ENCODE measurements around the gene LRRC8B.
"Not testable (repeated sequence)": the region's sequence is repeated elsewhere in the genome, so short reads cannot be mapped to it uniquely, and the experiment has no call there.

LRRC8B gene

DNA sequence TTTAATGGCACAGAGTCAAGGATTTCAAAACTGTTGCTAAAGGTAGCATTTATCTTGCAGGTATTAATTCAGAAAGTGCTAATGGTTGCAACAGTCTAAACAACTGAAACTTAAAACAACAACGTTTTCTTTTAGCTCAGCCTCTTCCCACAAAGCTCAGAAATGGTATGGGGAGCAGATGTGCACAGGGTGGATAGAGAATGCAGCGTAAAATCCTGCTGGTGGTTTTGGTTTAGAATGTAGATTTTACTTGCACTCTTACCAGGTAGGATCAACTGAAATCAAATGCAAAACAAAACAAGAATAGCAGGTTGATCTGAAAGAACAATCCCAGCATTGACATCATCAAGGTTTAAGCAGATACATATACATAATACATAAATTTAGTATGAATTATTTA, 104.5 kb downstream of the LRRC8B start:
- ChIA-PET POLR2A (no interaction called here), CTCF (interaction anchor here (0.6 to 11.7 kb wide), 7 partner anchors 13 to 645 kb away, joined by 3 to 135 read pairs (median 4); no protein-coding TSS in a partner anchor)
- Histone ChIP-seq H3K4me3 (ENCODE audit: control insufficient read depth in 1 of 7, extremely low read depth in 1 of 7, insufficient read depth in 4 of 7, low read depth in 2 of 7, low read length in 6 of 7) (no peak overlapping the region), H3K36me3 (ENCODE audit: control insufficient read depth in 4 of 4, insufficient read depth in 4 of 4, low read length in 3 of 4) (peaks cover 0 to 4% (median 1%) of the 10 kb centered on the region in 4 experiments), H3K27me3 (replicated peaks in 2 of 5; ENCODE audit: control insufficient read depth in 4 of 5, insufficient read depth in 5 of 5, low read length in 4 of 5) (no peaks in the 10 kb centered on the region), H3K9me3 (ENCODE audit: control extremely low read depth in 1 of 5, control insufficient read depth in 4 of 5, insufficient read depth in 2 of 5, low read depth in 1 of 5, low read length in 4 of 5) (no peaks in the 10 kb centered on the region), H3K27ac (ENCODE audit: insufficient read depth in 1 of 2, low read depth in 1 of 2, low read length in 2 of 2, poor library complexity in 1 of 2, severe bottlenecking in 2 of 2) (no peak overlapping the region), H3K4me1 (ENCODE audit: control extremely low read depth in 1 of 4, control insufficient read depth in 4 of 4, insufficient read depth in 4 of 4, low read length in 3 of 4) (peaks cover 0 to 24% (median 13%) of the 10 kb centered on the region in 4 experiments)
- DNase-seq, result no peak
- no CpG with 5 or more reads among the region's 2 CpGs for WGBS (ENCODE audit: insufficient coverage)

GRCh38 chr1:89629600-89629999, 105.0 kb downstream of the LRRC8B start:
- H3K4me3 ChIP-seq (ENCODE audit: control insufficient read depth in 1 of 7, extremely low read depth in 1 of 7, insufficient read depth in 4 of 7, low read depth in 2 of 7, low read length in 6 of 7); DNase-seq; H3K36me3 ChIP-seq (ENCODE audit: control insufficient read depth in 4 of 4, insufficient read depth in 4 of 4, low read length in 3 of 4); POLR2A ChIA-PET; H3K27me3 ChIP-seq (replicated peaks in 2 of 5; ENCODE audit: control insufficient read depth in 4 of 5, insufficient read depth in 5 of 5, low read length in 4 of 5); H3K27ac ChIP-seq (ENCODE audit: insufficient read depth in 1 of 2, low read depth in 1 of 2, low read length in 2 of 2, poor library complexity in 1 of 2, severe bottlenecking in 2 of 2); H3K9me3 ChIP-seq (ENCODE audit: control extremely low read depth in 1 of 5, control insufficient read depth in 4 of 5, insufficient read depth in 2 of 5, low read depth in 1 of 5, low read length in 4 of 5): not testable (repeated sequence)
- peaks cover 0 to 29% (median 17%) of the 10 kb centered on the region in 4 experiments for H3K4me1 ChIP-seq (ENCODE audit: control extremely low read depth in 1 of 4, control insufficient read depth in 4 of 4, insufficient read depth in 4 of 4, low read length in 3 of 4)
- WGBS (ENCODE audit: insufficient coverage), result no CpG with 5 or more reads among the region's 2 CpGs
- CTCF ChIA-PET, result interaction anchor here (0.6 to 11.7 kb wide), 9 partner anchors 14 to 646 kb away, joined by 3 to 135 read pairs (median 4); no protein-coding TSS in a partner anchor

DNA sequence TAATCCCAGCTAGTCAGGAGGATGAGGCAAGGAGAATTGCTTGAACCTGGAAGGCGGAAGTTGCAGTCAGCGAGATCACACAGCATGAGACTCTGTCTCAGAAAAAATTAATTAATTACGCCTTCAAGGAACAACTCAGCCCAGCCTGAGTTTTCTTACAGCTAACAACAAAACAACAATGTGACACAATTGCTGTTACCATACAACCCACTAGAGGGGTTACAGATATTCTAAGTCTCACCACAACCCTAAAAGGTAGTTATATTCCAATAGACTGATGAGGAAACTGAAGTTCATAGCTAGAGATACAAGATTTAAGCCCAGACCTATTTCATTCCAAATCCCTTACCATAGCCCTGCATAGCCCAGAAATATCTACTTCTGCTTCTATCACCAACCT, 105.4 kb downstream of the LRRC8B start:
- Histone ChIP-seq H3K9me3 (ENCODE audit: control extremely low read depth in 1 of 5, control insufficient read depth in 4 of 5, insufficient read depth in 2 of 5, low read depth in 1 of 5, low read length in 4 of 5) (no peaks in the 10 kb centered on the region), H3K36me3 (ENCODE audit: control insufficient read depth in 4 of 4, insufficient read depth in 4 of 4, low read length in 3 of 4) (peaks cover 0 to 4% (median 1%) of the 10 kb centered on the region in 4 experiments), H3K4me1 (ENCODE audit: control extremely low read depth in 1 of 4, control insufficient read depth in 4 of 4, insufficient read depth in 4 of 4, low read length in 3 of 4) (peaks cover 0 to 30% (median 18%) of the 10 kb centered on the region in 4 experiments), H3K27me3 (replicated peaks in 2 of 5; ENCODE audit: control insufficient read depth in 4 of 5, insufficient read depth in 5 of 5, low read length in 4 of 5) (no peaks in the 10 kb centered on the region), H3K4me3 (ENCODE audit: control insufficient read depth in 1 of 7, extremely low read depth in 1 of 7, insufficient read depth in 4 of 7, low read depth in 2 of 7, low read length in 6 of 7) (no peak overlapping the region), H3K27ac (ENCODE audit: insufficient read depth in 1 of 2, low read depth in 1 of 2, low read length in 2 of 2, poor library complexity in 1 of 2, severe bottlenecking in 2 of 2) (no peak overlapping the region)
- POLR2A ChIA-PET, result no interaction called here
- 94% methylated on average over 2 of the region's 3 CpGs for WGBS (ENCODE audit: insufficient coverage)
- CTCF ChIA-PET, result interaction anchor here (1.1 to 11.7 kb wide), 7 partner anchors 14 to 148 kb away, joined by 3 to 135 read pairs (median 5); no protein-coding TSS in a partner anchor
- DNase-seq, result peak in 2 of 3 donors; percentile 41 to 44

DNA sequence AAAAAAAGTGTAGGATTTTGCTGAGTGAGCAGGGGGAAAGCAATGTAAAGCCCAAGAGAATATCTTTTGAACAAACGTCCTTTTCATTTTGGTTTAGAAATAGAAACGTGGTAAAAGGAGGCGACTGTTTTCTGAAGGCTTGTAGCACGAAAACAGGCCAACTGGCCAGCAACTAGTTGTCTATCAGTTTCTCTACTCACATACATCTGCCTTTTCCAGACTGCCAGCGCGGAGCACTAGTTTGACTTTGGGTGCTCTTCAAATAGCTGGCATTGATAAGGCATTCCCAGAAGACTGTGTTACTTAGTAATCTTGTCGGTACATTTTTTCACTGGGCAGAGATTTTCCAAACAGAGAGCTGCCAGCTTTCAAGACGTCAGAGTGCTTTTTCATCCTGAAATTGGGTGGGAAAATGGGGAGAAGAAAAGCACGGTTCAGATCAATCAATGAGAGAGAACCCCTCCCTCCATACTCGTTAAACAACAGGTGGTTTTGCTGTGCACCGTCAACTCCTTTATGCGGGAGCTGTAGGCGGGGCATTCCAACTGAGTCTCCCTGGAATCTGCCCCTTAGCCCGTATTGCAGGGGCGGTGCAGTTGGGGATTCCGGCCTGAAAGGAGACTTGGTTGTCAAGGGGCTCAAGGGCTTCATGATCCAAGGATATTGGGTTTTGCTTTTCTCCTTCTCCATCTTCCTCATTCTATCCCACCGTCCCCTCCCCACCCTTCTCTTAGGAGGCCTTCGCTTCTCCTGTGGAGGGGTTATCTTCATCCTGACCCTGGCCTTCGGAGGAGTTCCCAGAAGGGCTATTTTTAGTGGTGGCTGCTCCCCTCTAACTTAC, 107.4 kb downstream of the LRRC8B start:
- Histone ChIP-seq H3K4me3 (ENCODE audit: control insufficient read depth in 1 of 7, extremely low read depth in 1 of 7, insufficient read depth in 4 of 7, low read depth in 2 of 7, low read length in 6 of 7) (peak overlapping the region; percentile 67 to 97 (median 86)), H3K27me3 (replicated peaks in 2 of 5; ENCODE audit: control insufficient read depth in 4 of 5, insufficient read depth in 5 of 5, low read length in 4 of 5) (no peaks in the 10 kb centered on the region), H3K9me3 (ENCODE audit: control extremely low read depth in 1 of 5, control insufficient read depth in 4 of 5, insufficient read depth in 2 of 5, low read depth in 1 of 5, low read length in 4 of 5) (no peaks in the 10 kb centered on the region), H3K27ac (ENCODE audit: insufficient read depth in 1 of 2, low read depth in 1 of 2, low read length in 2 of 2, poor library complexity in 1 of 2, severe bottlenecking in 2 of 2) (peak overlapping the region; percentile 10 to 80), H3K36me3 (ENCODE audit: control insufficient read depth in 4 of 4, insufficient read depth in 4 of 4, low read length in 3 of 4) (peaks cover 0 to 4% (median 1%) of the 10 kb centered on the region in 4 experiments), H3K4me1 (ENCODE audit: control extremely low read depth in 1 of 4, control insufficient read depth in 4 of 4, insufficient read depth in 4 of 4, low read length in 3 of 4) (peaks cover 0 to 42% (median 21%) of the 10 kb centered on the region in 4 experiments)
- WGBS (ENCODE audit: insufficient coverage), result 68% methylated on average over 10 of the region's 19 CpGs
- no peak for DNase-seq
- ChIA-PET POLR2A (interaction anchor here (0.6 to 1.7 kb wide), 2 partner anchors 19 to 131 kb away, joined by 3 to 13 read pairs; no protein-coding TSS in a partner anchor), CTCF (interaction anchor here (0.6 to 11.7 kb wide), 16 partner anchors 9 to 150 kb away, joined by 3 to 135 read pairs (median 4); no protein-coding TSS in a partner anchor)

- H3K9me3 ChIP-seq (ENCODE audit: control extremely low read depth in 1 of 5, control insufficient read depth in 4 of 5, insufficient read depth in 2 of 5, low read depth in 1 of 5, low read length in 4 of 5), result no peaks in the 10 kb centered on the region
- peak within 1 kb of the TSS; percentile 56 to 80 for H3K27ac ChIP-seq (ENCODE audit: insufficient read depth in 1 of 2, low read depth in 1 of 2, low read length in 2 of 2, poor library complexity in 1 of 2, severe bottlenecking in 2 of 2)
- 0% methylated on average over 63 of the region's 76 CpGs for WGBS (ENCODE audit: insufficient coverage)
- ChIA-PET CTCF (interaction anchor here (0.6 to 11.7 kb wide), 14 partner anchors 8 to 150 kb away, joined by 3 to 135 read pairs (median 4); no protein-coding TSS in a partner anchor), POLR2A (interaction anchor here (1.7 kb wide), 1 partner anchor 130 kb away, joined by 13 read pairs; no protein-coding TSS in a partner anchor)
- H3K4me1 ChIP-seq (ENCODE audit: control extremely low read depth in 1 of 4, control insufficient read depth in 4 of 4, insufficient read depth in 4 of 4, low read length in 3 of 4), result peaks cover 0 to 42% (median 21%) of the 10 kb centered on the region in 4 experiments
- peak within 1 kb of the TSS; percentile 67 to 97 (median 87) for H3K4me3 ChIP-seq (ENCODE audit: control insufficient read depth in 1 of 7, extremely low read depth in 1 of 7, insufficient read depth in 4 of 7, low read depth in 2 of 7, low read length in 6 of 7)
- H3K27me3 ChIP-seq (replicated peaks in 2 of 5; ENCODE audit: control insufficient read depth in 4 of 5, insufficient read depth in 5 of 5, low read length in 4 of 5), result no peaks in the 10 kb centered on the region
- H3K36me3 ChIP-seq (ENCODE audit: control insufficient read depth in 4 of 4, insufficient read depth in 4 of 4, low read length in 3 of 4), result peaks cover 0 to 4% (median 1%) of the 10 kb centered on the region in 4 experiments
- peak; percentile 87 to 93 (median 91) for DNase-seq
Observed at GRCh38 chr1:89632657-89633247, 108.1 kb downstream of the LRRC8B start, which contains the start of gene LRRC8C. Gene LRRC8C, plus strand, starts transcription at chr1:89633120. Its CDS starts 53,354 bp downstream, at chr1:89686474.

- Histone ChIP-seq H3K27ac (ENCODE audit: insufficient read depth in 1 of 2, low read depth in 1 of 2, low read length in 2 of 2, poor library complexity in 1 of 2, severe bottlenecking in 2 of 2) (peak overlapping the region; percentile 56 to 74), H3K9me3 (ENCODE audit: control extremely low read depth in 1 of 5, control insufficient read depth in 4 of 5, insufficient read depth in 2 of 5, low read depth in 1 of 5, low read length in 4 of 5) (no peaks in the 10 kb centered on the region), H3K36me3 (ENCODE audit: control insufficient read depth in 4 of 4, insufficient read depth in 4 of 4, low read length in 3 of 4) (peaks cover 0 to 4% (median 1%) of the 10 kb centered on the region in 4 experiments), H3K4me1 (ENCODE audit: control extremely low read depth in 1 of 4, control insufficient read depth in 4 of 4, insufficient read depth in 4 of 4, low read length in 3 of 4) (peaks cover 0 to 42% (median 21%) of the 10 kb centered on the region in 4 experiments), H3K4me3 (ENCODE audit: control insufficient read depth in 1 of 7, extremely low read depth in 1 of 7, insufficient read depth in 4 of 7, low read depth in 2 of 7, low read length in 6 of 7) (peak overlapping the region; percentile 67 to 97 (median 87)), H3K27me3 (replicated peaks in 2 of 5; ENCODE audit: control insufficient read depth in 4 of 5, insufficient read depth in 5 of 5, low read length in 4 of 5) (no peaks in the 10 kb centered on the region)
- POLR2A ChIA-PET, result interaction anchor here (1.7 kb wide), 1 partner anchor 129 kb away, joined by 13 read pairs; no protein-coding TSS in a partner anchor
- DNase-seq, result peak; percentile 70 to 88 (median 84)
- WGBS (ENCODE audit: insufficient coverage), result 0% methylated on average over 39 of the region's 57 CpGs
- CTCF ChIA-PET, result interaction anchor here (0.6 to 11.7 kb wide), 9 partner anchors 17 to 148 kb away, joined by 3 to 135 read pairs (median 6); no protein-coding TSS in a partner anchor
Observed at GRCh38 chr1:89633248-89633799, 108.7 kb downstream of the LRRC8B start.
